SKM-1 treated with dmso at 0.1 percent for 144 hours (cell line): Measurements from ENCODE around the gene FMNL1.

Experiments
- DNase-seq: peaks from one replicate; lab custom pipeline; 2025; ENCODE audit not compliant: unreplicated experiment; lab: John Stamatoyannopoulos, UW

Gene FMNL1

DNA sequence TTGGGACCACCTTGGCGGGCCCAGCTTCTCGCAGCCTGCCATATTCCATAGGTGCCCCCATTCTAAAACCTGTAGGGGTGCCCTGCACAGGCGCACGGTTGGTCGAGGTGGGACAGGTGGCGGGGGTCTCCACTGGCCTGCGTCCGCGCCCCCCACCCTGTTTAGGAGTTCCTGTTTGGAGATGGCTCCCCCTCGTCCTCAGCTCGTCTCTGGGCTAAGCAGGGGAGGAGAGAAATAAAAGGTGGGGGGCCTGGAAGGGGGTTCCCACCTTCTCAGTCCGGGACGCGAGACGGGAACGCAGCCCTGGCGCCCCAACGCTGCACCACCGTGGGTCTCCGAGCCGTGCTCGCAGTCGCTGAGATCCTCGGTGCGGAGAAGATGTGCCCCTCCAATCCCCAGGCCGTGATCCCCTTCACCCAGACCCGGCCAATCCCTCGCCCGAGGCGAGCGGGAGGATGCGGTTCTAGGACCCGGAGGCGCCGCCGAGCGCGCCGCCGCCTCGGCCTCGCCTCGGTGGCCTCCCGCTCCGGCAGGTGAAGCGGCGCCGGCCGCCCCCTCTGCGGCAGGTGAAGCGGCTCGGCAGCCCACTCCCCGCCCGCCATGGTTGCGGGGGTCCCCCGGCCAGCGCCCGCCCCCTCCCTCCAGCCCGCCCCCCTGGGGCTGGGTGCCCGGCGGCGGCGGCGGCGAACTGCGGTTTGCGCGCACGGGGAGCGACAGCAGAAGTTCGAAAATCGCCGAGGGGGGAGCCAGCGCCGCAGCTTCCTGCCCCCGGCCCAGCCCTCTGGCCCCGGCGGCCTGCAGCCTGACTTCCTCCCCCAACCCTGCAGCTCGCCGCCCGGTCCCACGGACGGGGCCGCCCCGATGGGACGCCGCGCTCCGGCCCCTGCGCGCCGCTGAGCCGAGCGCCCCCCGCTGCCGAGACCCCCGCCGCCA is at the start of gene FMNL1:
Gene FMNL1 (plus strand): TSS at position 805 of the 933 bp plus-strand sequence. CDS start 240 bp downstream, outside the sequence.
- DNase-seq = peak; percentile 64

DNA sequence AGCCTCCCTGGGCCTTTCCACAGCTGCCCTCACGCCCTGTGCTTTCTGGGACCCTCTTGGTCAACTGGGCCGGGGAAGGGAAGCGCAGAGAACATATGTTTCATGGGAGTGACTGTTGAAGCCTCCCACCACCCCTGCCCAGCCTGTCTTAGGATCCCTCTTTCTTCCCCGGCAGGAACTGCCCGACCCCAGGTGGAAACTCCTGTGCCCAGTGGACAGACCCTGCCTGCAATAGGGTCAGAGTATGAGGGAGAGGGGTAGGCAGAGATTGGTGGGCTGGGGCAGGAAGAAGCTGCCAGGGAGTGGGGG is 49.5 kb upstream of the FMNL1 start:
- no peak for DNase-seq

DNA sequence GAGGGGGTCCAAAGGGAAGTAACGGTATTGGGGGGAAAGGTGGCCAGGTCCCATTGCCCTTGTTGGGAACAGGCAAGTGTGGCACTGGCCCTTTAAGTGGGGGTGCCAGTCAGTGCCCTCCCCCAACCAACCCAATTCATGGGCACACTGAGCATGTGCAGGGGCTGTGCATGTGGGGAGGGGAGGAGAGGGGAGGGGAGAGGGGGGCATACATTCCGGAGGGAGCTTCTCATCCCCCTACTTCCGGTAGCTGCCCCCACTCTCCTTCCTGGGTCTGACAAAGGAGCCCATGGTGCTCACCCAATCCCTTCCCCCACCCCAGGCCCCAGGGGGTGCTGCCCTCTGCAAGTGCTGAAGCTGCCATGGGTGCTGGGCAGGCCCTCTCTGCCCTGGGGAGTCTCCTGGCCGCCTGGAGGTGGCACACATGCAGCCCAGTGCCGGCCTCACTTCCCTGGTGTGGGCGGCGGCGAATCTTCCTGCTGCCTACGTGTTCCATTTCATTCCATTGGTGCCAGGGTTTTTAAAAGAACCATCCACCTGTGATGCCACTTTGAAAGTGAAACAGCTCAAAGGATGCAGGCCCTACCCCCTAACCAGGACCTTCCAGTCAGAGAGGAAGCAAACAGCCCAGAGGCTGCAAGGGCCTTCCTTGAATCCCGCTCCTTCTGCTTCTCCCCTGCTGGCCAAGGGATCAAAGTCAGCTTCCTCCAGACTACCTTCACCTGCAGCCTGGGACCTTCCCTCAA is 49.0 kb upstream of the FMNL1 start:
- no peak for DNase-seq

GRCh38 chr17:45175759-45176115 is 45.9 kb upstream of the FMNL1 start:
- no peak for DNase-seq

DNA sequence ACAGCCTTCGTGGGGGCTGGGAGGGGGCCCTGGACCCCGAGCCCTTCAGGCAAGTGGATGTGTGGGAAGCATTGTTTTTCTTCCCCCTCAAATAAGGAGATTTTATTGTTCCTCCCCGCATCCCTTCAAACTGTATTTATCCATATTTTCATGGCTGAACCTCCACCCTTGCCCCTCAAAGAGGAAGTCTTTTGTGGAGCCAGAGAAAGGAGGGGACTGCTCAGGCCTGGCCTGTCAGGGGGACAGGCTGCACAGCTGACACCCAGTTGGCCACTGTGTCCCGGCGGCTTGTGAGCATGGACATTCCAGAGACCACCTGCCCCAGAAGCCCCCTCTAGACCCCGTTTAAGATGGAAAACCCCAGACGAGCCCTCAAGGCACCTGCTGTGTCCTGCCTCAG is 44.1 kb upstream of the FMNL1 start:
- no peak for DNase-seq

GRCh38 chr17:45184144-45184543 is 37.5 kb upstream of the FMNL1 start:
- no peak for DNase-seq

- no peak for DNase-seq
Measured at GRCh38 chr17:45186801-45187354, 34.8 kb upstream of the FMNL1 start.

DNA sequence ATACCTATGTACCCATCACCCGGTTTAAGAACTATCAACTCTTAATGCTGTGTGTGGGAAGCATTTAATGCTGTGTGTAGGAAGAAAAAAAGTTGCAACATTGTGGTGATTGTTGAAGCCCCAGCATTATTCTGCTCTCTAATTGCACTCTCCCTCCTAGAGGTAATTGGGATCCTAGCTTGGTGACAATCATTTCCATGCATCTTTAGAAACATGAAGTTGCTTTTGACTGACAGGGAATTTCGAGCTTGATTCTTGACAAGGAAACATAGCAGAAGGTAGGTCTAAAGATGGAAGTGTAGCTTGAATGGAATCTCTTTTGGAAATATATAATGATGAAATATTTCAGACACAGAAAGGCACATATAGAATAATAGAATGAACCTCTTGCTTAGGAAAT is 32.7 kb upstream of the FMNL1 start:
- DNase-seq = no peak

GRCh38 chr17:45190503-45191255 is 31.0 kb upstream of the FMNL1 start:
- no peak for DNase-seq

- DNase-seq = no peak
Measured at GRCh38 chr17:45195424-45195823, 26.3 kb upstream of the FMNL1 start.

- DNase-seq = no peak
Measured at GRCh38 chr17:45197108-45197507, 24.6 kb upstream of the FMNL1 start.

DNA sequence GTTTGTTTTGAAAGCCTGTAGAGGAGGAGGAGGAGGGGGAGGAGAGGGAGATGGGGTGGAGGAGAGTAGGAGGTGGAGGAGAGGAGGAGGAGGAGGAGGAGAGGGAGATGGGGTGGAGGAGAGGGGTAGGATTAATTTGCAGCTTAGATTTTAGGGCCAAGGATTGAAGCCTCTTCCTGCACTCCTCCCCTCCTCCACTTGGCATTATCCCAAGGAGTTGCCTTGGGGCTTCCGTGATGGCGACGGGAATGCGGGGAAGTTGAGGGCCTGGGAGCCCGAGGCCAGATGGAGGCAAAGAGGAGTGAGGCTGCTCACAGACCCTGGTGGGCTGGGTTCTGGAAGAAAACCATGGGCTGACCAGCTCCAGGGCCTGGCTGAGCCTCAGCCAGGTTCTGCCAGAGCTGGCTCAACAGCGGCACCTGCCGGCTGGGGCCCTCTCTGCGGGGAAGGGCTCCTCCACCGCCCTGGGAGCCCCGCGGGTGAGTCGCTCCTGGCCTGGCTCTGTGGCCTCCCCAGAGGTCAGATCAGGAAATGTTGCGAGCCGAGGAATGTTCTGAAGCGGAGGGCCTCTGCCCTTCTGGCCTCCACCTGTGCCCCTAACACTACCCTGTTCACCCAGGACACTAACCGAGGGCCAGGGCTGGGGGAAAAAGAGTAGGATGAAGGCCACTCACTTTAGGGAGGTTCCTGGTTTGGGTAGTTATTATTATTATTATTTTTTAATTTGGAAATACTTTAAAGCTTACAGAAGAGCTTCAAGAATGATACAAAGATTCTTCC is 23.9 kb upstream of the FMNL1 start:
- peak; percentile 83 for DNase-seq

DNA sequence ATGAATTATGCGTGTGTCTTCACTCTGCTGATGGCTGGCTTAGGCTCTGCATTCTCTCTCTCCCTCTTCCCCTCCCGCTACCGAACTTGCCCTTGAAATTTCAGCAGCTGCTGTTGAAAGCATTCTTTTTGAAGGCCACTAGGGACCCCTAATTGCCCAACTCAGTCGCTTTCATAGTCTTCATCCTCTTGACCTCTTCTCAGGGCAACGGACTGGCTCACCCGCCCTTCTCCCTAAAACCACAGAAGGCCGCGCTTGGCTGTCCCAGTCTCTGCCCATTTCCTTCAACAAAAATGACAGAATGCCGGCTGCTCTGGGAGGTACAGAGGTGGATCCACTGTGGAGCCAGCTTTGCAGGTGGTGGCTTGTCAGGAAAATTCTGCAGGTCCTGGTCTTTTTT is 21.0 kb upstream of the FMNL1 start:
- peak; percentile 95 for DNase-seq

DNA sequence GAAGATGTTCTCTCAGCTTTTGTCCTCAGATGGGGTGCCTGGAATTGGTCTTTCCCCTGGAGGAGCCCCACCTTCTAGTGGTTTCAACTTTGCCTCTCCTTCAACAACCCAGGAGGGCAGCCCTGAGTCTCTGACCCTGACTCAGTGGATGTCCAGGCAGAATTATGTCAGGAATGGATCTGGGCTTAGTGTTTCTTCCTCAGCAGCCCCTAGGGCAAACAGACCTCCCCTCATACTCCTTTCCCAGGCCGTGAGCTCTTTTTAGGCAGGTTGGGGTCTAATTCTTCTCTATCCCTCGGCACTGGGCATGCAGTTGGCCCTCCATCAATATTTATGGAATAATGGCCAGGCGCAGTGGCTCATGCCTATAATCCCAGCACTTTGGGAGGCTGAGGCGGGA is 20.2 kb upstream of the FMNL1 start:
- DNase-seq = no peak

DNA sequence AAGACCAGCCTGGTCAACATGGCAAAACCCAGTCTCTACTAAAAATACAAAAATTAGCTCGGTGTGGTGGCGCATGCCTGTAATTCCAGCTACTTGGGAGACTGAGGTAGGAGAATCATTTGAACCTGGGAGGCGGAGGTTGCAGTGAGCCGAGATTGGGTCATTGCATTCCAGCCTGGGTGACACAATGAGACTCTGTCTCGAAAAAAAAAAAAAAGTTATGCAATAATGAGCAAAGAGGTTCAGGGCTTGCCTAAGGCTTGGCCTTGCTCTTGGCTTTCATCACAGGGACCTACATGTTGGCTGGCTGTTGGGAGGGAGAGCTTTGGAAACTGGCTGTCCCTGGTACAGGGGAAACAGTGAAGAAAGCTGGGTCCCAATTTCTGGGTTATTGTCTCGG is 19.8 kb upstream of the FMNL1 start:
- peak; percentile 93 for DNase-seq

GRCh38 chr17:45218895-45219661 is 2.6 kb upstream of the FMNL1 start:
- DNase-seq = peak; percentile 52

DNA sequence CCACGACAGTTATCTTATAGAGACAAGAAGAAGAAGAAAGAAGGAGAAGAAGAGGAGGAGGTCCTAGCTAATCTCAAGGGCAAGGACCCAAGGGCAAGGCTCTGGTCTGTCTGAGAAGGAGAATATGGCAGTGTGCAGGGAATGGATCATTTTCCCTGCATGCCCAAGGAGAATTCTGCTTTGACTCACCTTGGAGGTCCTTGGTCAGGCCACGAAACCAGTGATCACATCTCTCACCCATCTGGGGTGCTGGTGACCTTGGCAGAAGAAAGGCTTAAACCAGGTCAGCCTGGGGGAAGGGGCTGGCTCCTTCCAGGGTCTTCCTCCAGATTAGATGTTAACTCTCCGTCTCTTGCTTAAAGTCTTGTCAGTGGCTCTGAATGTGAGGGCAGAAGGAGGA is 1.6 kb upstream of the FMNL1 start:
- no peak for DNase-seq

DNA sequence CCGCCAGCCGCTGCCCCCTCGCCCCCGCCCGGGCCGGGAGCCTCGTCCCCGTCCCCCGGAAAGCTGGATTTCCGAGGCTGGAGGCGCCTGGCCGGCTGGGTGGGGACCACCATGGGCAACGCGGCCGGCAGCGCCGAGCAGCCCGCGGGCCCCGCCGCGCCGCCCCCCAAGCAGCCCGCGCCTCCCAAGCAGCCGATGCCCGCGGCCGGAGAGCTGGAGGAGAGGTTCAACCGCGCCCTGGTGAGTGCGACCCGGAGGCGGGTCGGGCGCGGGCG is 266 bp downstream of the FMNL1 start:
- no peak for DNase-seq

GRCh38 chr17:45222289-45222995 is 757 bp downstream of the FMNL1 start:
- no peak for DNase-seq
